Lung (tissue), 12 donors: ENCODE results near the gene CIAPIN1. TPM values are rescaled to one million over a fixed set of nuclear protein-coding genes. Genes with fewer than 3 reads are reported as not detected.

Experiments used
- ATAC-seq: fragments of 200-7000 bp; cut with Tn5 transposase; one replicate; pipeline ENCODE4 v1.9.1; 2020; ENCODE audit warnings: moderate number of reproducible peaks; ENCODE audit not compliant: insufficient read depth, low FRiP score
- DNase-seq, 3 donors: peaks; one replicate each; pipeline ENCODE4 v3.0.0-alpha.2; 2013 to 2017
- H3K27ac ChIP-seq, 2 donors: one replicate each; pipeline ENCODE4 v1.5.1; 2013; ENCODE audit warnings: mild to moderate bottlenecking in 2 of 2, moderate library complexity in 2 of 2, control low read depth in 1 of 2, inconsistent platforms in 1 of 2, low read depth in 1 of 2, low read length in 1 of 2
- H3K27me3 ChIP-seq, 3 donors: one replicate each; pipeline ENCODE4 v1.5.1; 2013; ENCODE audit warnings: low read length in 2 of 3; ENCODE audit not compliant: control insufficient read depth in 3 of 3, insufficient read depth in 3 of 3
- H3K36me3 ChIP-seq, 4 donors: one replicate each; pipeline ENCODE4 v1.5.1; 2013; ENCODE audit warnings: low read length in 4 of 4, mild to moderate bottlenecking in 1 of 4, moderate library complexity in 1 of 4; ENCODE audit not compliant: control insufficient read depth in 4 of 4, insufficient read depth in 4 of 4
- H3K4me1 ChIP-seq, 5 donors: one replicate each; pipeline ENCODE4 v1.5.1; 2013; ENCODE audit warnings: low read length in 5 of 5, mild to moderate bottlenecking in 2 of 5, moderate library complexity in 1 of 5; ENCODE audit not compliant: control insufficient read depth in 5 of 5, insufficient read depth in 5 of 5
- H3K4me3 ChIP-seq: one replicate; pipeline ENCODE4 v1.5.1; 2013; ENCODE audit warnings: mild to moderate bottlenecking, control low read depth, moderate library complexity
- H3K9ac ChIP-seq, 2 donors: one replicate each; pipeline ENCODE4 v1.5.1; 2013; ENCODE audit warnings: low read length in 2 of 2, control low read depth in 1 of 2; ENCODE audit not compliant: insufficient read depth in 1 of 2
- H3K9me3 ChIP-seq, 4 donors: one replicate each; pipeline ENCODE4 v1.5.1; 2013; ENCODE audit warnings: low read length in 3 of 4, mild to moderate bottlenecking in 1 of 4, moderate library complexity in 1 of 4; ENCODE audit not compliant: control insufficient read depth in 4 of 4, insufficient read depth in 3 of 4
- WGBS, 2 donors: extraction: QIAGEN DNeasy Blood & Tissue Kit; methylation state at CpG; one replicate each; pipeline ENCODE4 v1.1.7; 2013; 5-methylcytosine and 5-hydroxymethylcytosine counted together
- polyA plus RNA-seq, 2 donors: library from polyadenylated mRNA; stranded (reverse); fragments of 200-250 nt; gene quantifications; one replicate each; pipeline ENCODE4 v1.2.1, GENCODE V29; 2013
- total RNA-seq, 2 donors: library from RNA; depleted of rRNA in 1 of 2; stranded (reverse); fragments of >200 nt in 1 of 2; gene quantifications; one replicate each; pipeline ENCODE4 v1.2.1, GENCODE V29; 2014 to 2021
- TF ChIP-seq, protein P1 (sequence below): IDR thresholded peaks from 2 replicates; pipeline ENCODE4 v1.5.1; 2012; ENCODE audit warnings: mild to moderate bottlenecking; ENCODE audit errors: control extremely low read depth, extremely low read depth
- donor health status: control.
- donor health status: control.
- donor health status: Bipolar disorder and iron deficiency.
- donor health status: healthy.
- donor health status: DM: yes; HTN: yes; CAD: no.

CIAPIN1 gene
- total and polyA plus RNA-seq, 4 donors, result 24.0 to 69.6 (median 37.7) TPM

GRCh38 chr16:57409065-57409464, 38.1 kb downstream of the CIAPIN1 start:
- H3K27me3 ChIP-seq, result no peaks in the 10 kb centered on the region
- H3K36me3 ChIP-seq, result no peaks in the 10 kb centered on the region
- no peaks in the 10 kb centered on the region for H3K9me3 ChIP-seq
- no peak overlapping the region for H3K27ac ChIP-seq
- H3K4me3 ChIP-seq, result no peak overlapping the region
- no peak for ATAC-seq
- peaks cover 0 to 15% (median 0%) of the 10 kb centered on the region in 5 donors for H3K4me1 ChIP-seq
- 43 to 60% methylated on average over 5 of the region's 5 CpGs for WGBS, 2 donors
- H3K9ac ChIP-seq, result no peak overlapping the region
- DNase-seq, result no peak
- TF ChIP-seq, protein P1, sequence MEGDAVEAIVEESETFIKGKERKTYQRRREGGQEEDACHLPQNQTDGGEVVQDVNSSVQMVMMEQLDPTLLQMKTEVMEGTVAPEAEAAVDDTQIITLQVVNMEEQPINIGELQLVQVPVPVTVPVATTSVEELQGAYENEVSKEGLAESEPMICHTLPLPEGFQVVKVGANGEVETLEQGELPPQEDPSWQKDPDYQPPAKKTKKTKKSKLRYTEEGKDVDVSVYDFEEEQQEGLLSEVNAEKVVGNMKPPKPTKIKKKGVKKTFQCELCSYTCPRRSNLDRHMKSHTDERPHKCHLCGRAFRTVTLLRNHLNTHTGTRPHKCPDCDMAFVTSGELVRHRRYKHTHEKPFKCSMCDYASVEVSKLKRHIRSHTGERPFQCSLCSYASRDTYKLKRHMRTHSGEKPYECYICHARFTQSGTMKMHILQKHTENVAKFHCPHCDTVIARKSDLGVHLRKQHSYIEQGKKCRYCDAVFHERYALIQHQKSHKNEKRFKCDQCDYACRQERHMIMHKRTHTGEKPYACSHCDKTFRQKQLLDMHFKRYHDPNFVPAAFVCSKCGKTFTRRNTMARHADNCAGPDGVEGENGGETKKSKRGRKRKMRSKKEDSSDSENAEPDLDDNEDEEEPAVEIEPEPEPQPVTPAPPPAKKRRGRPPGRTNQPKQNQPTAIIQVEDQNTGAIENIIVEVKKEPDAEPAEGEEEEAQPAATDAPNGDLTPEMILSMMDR, result no peak

- WGBS, 2 donors, result 95 to 96% methylated on average over 5 of the region's 5 CpGs
- Histone ChIP-seq H3K27me3 (no peaks in the 10 kb centered on the region), H3K4me3 (no peak overlapping the region), H3K9me3 (no peaks in the 10 kb centered on the region), H3K36me3 (no peaks in the 10 kb centered on the region), H3K9ac (no peak overlapping the region), H3K4me1 (peaks cover 0 to 15% (median 0%) of the 10 kb centered on the region in 5 donors), H3K27ac (no peak overlapping the region)
- DNase-seq, result no peak
- ATAC-seq, result no peak
- TF ChIP-seq, protein P1, result no peak
These were observed 39.4 kb downstream of the CIAPIN1 start for GRCh38 chr16:57407521-57408353.

DNA sequence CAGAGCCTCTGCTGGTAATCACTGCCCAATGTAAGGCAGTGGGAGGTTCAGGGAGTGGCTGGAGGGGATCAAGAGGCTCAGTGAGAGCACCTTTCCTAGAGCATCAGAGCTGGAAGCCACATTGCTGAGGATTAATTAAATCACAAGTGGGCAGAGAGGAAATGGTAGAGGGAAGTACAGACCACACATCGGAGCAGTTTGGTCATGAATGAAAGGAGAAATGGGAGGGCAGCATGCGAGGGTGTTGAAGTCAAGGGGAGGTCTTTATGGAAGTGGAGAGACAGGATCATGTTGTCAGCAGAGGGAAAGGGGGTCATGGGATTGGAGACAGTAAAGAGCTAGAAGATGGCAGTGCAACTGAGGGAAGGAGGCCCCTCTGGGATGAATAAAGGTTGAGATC, 40.3 kb downstream of the CIAPIN1 start:
- WGBS, 2 donors, result 37 to 56% methylated on average over 2 of the region's 2 CpGs
- no peak for DNase-seq
- Histone ChIP-seq H3K36me3 (no peaks in the 10 kb centered on the region), H3K9me3 (no peaks in the 10 kb centered on the region), H3K9ac (no peak overlapping the region), H3K27me3 (no peaks in the 10 kb centered on the region), H3K4me1 (peaks cover 0 to 15% (median 0%) of the 10 kb centered on the region in 5 donors), H3K4me3 (no peak overlapping the region), H3K27ac (no peak overlapping the region)
- no peak for ATAC-seq
- TF ChIP-seq, protein P1, result no peak
